H9 (cell line): ENCODE results near the gene RCAN2. TPM values are rescaled to one million over a fixed set of nuclear protein-coding genes. Genes with fewer than 3 reads are reported as not detected.

Source experiments
- DNase-seq: peaks from one replicate; pipeline ENCODE4 v3.0.0-alpha.2; 2017
- H2AFZ ChIP-seq: one replicate; pipeline ENCODE4 v1.6.1; 2013; ENCODE audit warnings: mild to moderate bottlenecking, low read length, control low read depth, moderate library complexity
- H2AK5ac ChIP-seq: 2 replicates; pipeline ENCODE4 v1.6.1; 2013; ENCODE audit warnings: low read length, control low read depth, mixed read lengths; ENCODE audit not compliant: insufficient read length
- H2BK120ac ChIP-seq: one replicate; pipeline ENCODE4 v1.6.1; 2013; ENCODE audit warnings: low read depth, mild to moderate bottlenecking, low read length, control low read depth, inconsistent platforms; ENCODE audit not compliant: poor library complexity, severe bottlenecking
- H2BK12ac ChIP-seq: 2 replicates; pipeline ENCODE4 v1.6.1; 2013; ENCODE audit warnings: low read length, control low read depth, mixed read lengths, low read depth; ENCODE audit not compliant: insufficient read length
- H2BK15ac ChIP-seq: 2 replicates; pipeline ENCODE4 v1.6.1; 2013; ENCODE audit warnings: low read depth, low read length, control low read depth
- H2BK20ac ChIP-seq: one replicate; pipeline ENCODE4 v1.6.1; 2013; ENCODE audit warnings: low read depth, mild to moderate bottlenecking, low read length, control low read depth, inconsistent platforms; ENCODE audit not compliant: poor library complexity, severe bottlenecking
- H2BK5ac ChIP-seq: 2 replicates; pipeline ENCODE4 v1.6.1; 2013; ENCODE audit warnings: low read length, control low read depth, mixed read lengths; ENCODE audit not compliant: insufficient read length
- H3K14ac ChIP-seq: 2 replicates; pipeline ENCODE4 v1.6.1; 2013; ENCODE audit warnings: low read length, control low read depth; ENCODE audit not compliant: insufficient read depth
- H3K18ac ChIP-seq: 2 replicates; pipeline ENCODE4 v1.6.1; 2013; ENCODE audit warnings: low read depth, mild to moderate bottlenecking, mixed read lengths, low read length, control low read depth; ENCODE audit not compliant: insufficient read length
- H3K23ac ChIP-seq: 2 replicates; pipeline ENCODE4 v1.6.1; 2013; ENCODE audit warnings: low read length, control low read depth, mixed read lengths, low read depth; ENCODE audit not compliant: insufficient read length
- H3K23me2 ChIP-seq: 2 replicates; pipeline ENCODE4 v1.6.1; 2013; ENCODE audit warnings: low read depth, mild to moderate bottlenecking, mixed read lengths, low read length, control low read depth; ENCODE audit not compliant: insufficient read length, poor library complexity, severe bottlenecking
- H3K27ac ChIP-seq: 2 replicates; pipeline ENCODE4 v1.5.1; 2013; ENCODE audit warnings: low read length, control low read depth, mixed read lengths, low read depth; ENCODE audit not compliant: insufficient read length
- H3K27me3 ChIP-seq: 2 replicates; pipeline ENCODE4 v1.6.1; 2013; ENCODE audit warnings: low read length, control low read depth, inconsistent platforms; ENCODE audit not compliant: insufficient read depth
- H3K4ac ChIP-seq: 2 replicates; pipeline ENCODE4 v1.6.1; 2013; ENCODE audit warnings: low read depth, mild to moderate bottlenecking, control low read depth, inconsistent platforms, low read length, moderate library complexity
- H3K4me1 ChIP-seq: 2 replicates; pipeline ENCODE4 v1.6.1; 2013; ENCODE audit warnings: low read length, control low read depth, inconsistent platforms; ENCODE audit not compliant: insufficient read depth
- H3K4me2 ChIP-seq: 2 replicates; pipeline ENCODE4 v1.6.1; 2013; ENCODE audit warnings: low read length, control low read depth, mixed read lengths; ENCODE audit not compliant: insufficient read length, insufficient read depth
- H3K56ac ChIP-seq: 2 replicates; pipeline ENCODE4 v1.6.1; 2013; ENCODE audit warnings: low read depth, mild to moderate bottlenecking, mixed read lengths, low read length, control low read depth; ENCODE audit not compliant: insufficient read length
- H3K79me1 ChIP-seq: 2 replicates; pipeline ENCODE4 v1.6.1; 2013; ENCODE audit warnings: low read depth, mild to moderate bottlenecking, moderate library complexity, low read length, control low read depth, inconsistent platforms; ENCODE audit not compliant: insufficient read depth, poor library complexity, severe bottlenecking
- H3K79me2 ChIP-seq: 2 replicates; pipeline ENCODE4 v1.6.1; 2013; ENCODE audit warnings: low read length, control low read depth, inconsistent platforms; ENCODE audit not compliant: insufficient read depth
- H3K9ac ChIP-seq: 2 replicates; pipeline ENCODE4 v1.6.1; 2013; ENCODE audit warnings: low read length, control low read depth, mixed read lengths; ENCODE audit not compliant: insufficient read length; ENCODE audit errors: extremely low read depth
- H3K9me3 ChIP-seq: one replicate; pipeline ENCODE4 v1.6.1; 2013; ENCODE audit warnings: low read depth, low read length, inconsistent platforms; ENCODE audit not compliant: control insufficient read depth
- H3T11ph ChIP-seq: one replicate; pipeline ENCODE4 v1.6.1; 2013; ENCODE audit warnings: mild to moderate bottlenecking, low read length, control low read depth, inconsistent platforms
- H4K20me1 ChIP-seq: one replicate; pipeline ENCODE4 v1.6.1; 2013; ENCODE audit not compliant: control insufficient read depth, insufficient read length, insufficient read depth
- H4K5ac ChIP-seq: 2 replicates; pipeline ENCODE4 v1.6.1; 2013; ENCODE audit warnings: low read depth, mild to moderate bottlenecking, mixed read lengths, low read length, control low read depth; ENCODE audit not compliant: insufficient read length
- H4K8ac ChIP-seq: replicated peaks from 2 replicates; pipeline ENCODE4 v1.6.1; 2013; ENCODE audit warnings: low read length, control low read depth, mixed read lengths, low read depth; ENCODE audit not compliant: insufficient read length
- H4K91ac ChIP-seq: 2 replicates; pipeline ENCODE4 v1.6.1; 2013; ENCODE audit warnings: low read depth, mild to moderate bottlenecking, moderate library complexity, mixed read lengths, low read length, control low read depth; ENCODE audit not compliant: insufficient read length
- H3K27ac Mint-ChIP-seq, 3 experiments: 2 replicates in 2 of 3; 3 replicates in 1 of 3; pipeline ENCODE4 v1.8.0; 2020 to 2021; ENCODE audit warnings: mixed read lengths in 3 of 3, mild to moderate bottlenecking in 1 of 3, moderate library complexity in 1 of 3
- H3K27me3 Mint-ChIP-seq: 2 replicates; pipeline ENCODE4 v1.8.0; 2021; ENCODE audit warnings: low read depth, mild to moderate bottlenecking, moderate library complexity, mixed read lengths
- H3K36me3 Mint-ChIP-seq, 3 experiments: 2 replicates in 2 of 3; 3 replicates in 1 of 3; pipeline ENCODE4 v1.8.0; 2020 to 2021; ENCODE audit warnings: low read depth in 3 of 3, mixed read lengths in 3 of 3; ENCODE audit not compliant: insufficient read depth in 1 of 3
- H3K4me1 Mint-ChIP-seq, 2 experiments: 2 replicates each; pipeline ENCODE4 v1.8.0; 2020; ENCODE audit warnings: mixed read lengths in 2 of 2
- H3K4me3 Mint-ChIP-seq, 2 experiments: 2 replicates in 1 of 2; 3 replicates in 1 of 2; pipeline ENCODE4 v1.8.0; 2020 to 2021; ENCODE audit warnings: mild to moderate bottlenecking in 2 of 2, mixed read lengths in 2 of 2, moderate library complexity in 1 of 2
- H3K9me3 Mint-ChIP-seq, 2 experiments: 2 replicates in 1 of 2; 3 replicates in 1 of 2; pipeline ENCODE4 v1.8.0; 2020; ENCODE audit warnings: mild to moderate bottlenecking in 2 of 2, mixed read lengths in 2 of 2, moderate library complexity in 1 of 2
- WGBS: extraction: QIAGEN DNeasy Blood & Tissue Kit; methylation state at CpG from one replicate; pipeline ENCODE4 v1.1.7; 2013; ENCODE audit warnings: missing lambda C conversion rate, low lambda C conversion rate, mixed read lengths; ENCODE audit not compliant: insufficient read length; ENCODE audit errors: extremely low coverage; 5-methylcytosine and 5-hydroxymethylcytosine counted together
- total RNA-seq: library from RNA; stranded (reverse); gene quantifications from 2 replicates; pipeline ENCODE4 v1.2.1, GENCODE V29; 2021
- TF ChIP-seq, protein P1 (sequence below): fragments of 200-600 bp; sonication (generic); conservative IDR thresholded peaks from 3 replicates; pipeline ENCODE4 v1.8.0; 2021; ENCODE audit warnings: antibody characterized with exemption, mild to moderate bottlenecking

RCAN2 gene
- total RNA-seq, 1 experiment from 2014 or later, result 3.0 TPM

DNA sequence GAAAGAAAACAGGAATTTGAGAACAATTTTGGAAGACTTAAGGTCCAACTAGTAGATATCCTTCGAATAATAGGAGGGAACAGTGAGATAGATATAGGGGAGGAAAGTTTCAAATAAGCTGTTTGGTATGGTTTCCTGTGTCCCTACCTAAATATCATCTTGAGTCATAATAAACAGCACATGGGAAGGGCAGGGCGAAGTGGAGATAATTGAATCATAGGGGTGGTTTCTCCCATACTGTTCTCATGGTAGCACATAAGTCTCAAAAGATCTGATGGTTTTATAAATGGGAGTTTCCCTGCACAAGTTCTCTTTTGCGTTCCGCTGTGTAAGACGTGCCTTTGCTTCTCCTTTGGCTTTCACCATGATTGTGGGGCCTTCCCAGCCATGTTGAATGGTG, 281.0 kb downstream of the RCAN2 start:
- Histone ChIP-seq H3K23ac (no peak overlapping the region), H2AFZ (no peak overlapping the region), H3K79me1 (no peaks in the 10 kb centered on the region), H3T11ph (no peak overlapping the region), H2BK5ac (no peak overlapping the region), H3K27me3 (no peaks in the 10 kb centered on the region), H2BK120ac (no peak overlapping the region), H4K91ac (no peak overlapping the region), H4K5ac (no peak overlapping the region), H4K20me1 (no peaks in the 10 kb centered on the region), H3K79me2 (no peaks in the 10 kb centered on the region), H2BK20ac (no peak overlapping the region), H4K8ac (no peak overlapping the region), H2AK5ac (no peak overlapping the region), H3K27ac (no peak overlapping the region), H3K9ac (no peak overlapping the region), H3K23me2 (no peaks in the 10 kb centered on the region), H3K14ac (no peak overlapping the region), H3K4me2 (no peak overlapping the region), H2BK12ac (no peak overlapping the region), H3K18ac (no peak overlapping the region), H3K4ac (no peak overlapping the region), H3K56ac (no peak overlapping the region), H3K9me3 (no peaks in the 10 kb centered on the region), H3K4me1 (no peaks in the 10 kb centered on the region), H2BK15ac (no peak overlapping the region)
- Mint-ChIP-seq H3K36me3 (no peaks in the 10 kb centered on the region), H3K9me3 (no peaks in the 10 kb centered on the region), H3K4me1 (peaks cover 0 to 5% of the 10 kb centered on the region in 2 experiments; a peak in 1 of 4 replicates), H3K4me3 (no peak overlapping the region; a peak in 1 of 5 replicates), H3K27me3 (peaks cover 18% of the 10 kb centered on the region), H3K27ac (no peak overlapping the region)
- DNase-seq, result no peak
- TF ChIP-seq, protein P1, sequence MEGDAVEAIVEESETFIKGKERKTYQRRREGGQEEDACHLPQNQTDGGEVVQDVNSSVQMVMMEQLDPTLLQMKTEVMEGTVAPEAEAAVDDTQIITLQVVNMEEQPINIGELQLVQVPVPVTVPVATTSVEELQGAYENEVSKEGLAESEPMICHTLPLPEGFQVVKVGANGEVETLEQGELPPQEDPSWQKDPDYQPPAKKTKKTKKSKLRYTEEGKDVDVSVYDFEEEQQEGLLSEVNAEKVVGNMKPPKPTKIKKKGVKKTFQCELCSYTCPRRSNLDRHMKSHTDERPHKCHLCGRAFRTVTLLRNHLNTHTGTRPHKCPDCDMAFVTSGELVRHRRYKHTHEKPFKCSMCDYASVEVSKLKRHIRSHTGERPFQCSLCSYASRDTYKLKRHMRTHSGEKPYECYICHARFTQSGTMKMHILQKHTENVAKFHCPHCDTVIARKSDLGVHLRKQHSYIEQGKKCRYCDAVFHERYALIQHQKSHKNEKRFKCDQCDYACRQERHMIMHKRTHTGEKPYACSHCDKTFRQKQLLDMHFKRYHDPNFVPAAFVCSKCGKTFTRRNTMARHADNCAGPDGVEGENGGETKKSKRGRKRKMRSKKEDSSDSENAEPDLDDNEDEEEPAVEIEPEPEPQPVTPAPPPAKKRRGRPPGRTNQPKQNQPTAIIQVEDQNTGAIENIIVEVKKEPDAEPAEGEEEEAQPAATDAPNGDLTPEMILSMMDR, result no peak
- WGBS, result no CpG with 5 or more reads among the region's 5 CpGs
